ENCODE measurements around the gene TMEM14A.

DNA sequence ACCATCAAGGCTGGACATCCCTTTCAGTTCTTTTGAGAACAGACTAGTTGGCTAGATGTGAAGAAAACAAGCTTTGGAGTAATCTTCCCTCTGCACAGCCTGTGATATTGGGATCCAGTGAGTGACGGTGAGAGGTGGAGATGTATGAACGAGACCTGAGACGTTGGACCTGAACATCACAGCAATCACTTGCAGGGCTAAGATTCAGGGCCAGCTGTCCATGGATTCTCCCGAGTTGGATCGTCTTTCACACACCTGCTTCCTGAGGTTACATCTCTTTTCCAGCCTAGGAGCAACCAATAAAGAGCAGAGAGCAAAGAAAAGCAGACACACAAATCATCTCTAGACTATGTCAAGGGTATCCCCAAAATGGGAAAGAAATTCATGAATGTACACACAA lies 30.0 kb upstream of the TMEM14A start:
- TF ChIP-seq, protein P1, sequence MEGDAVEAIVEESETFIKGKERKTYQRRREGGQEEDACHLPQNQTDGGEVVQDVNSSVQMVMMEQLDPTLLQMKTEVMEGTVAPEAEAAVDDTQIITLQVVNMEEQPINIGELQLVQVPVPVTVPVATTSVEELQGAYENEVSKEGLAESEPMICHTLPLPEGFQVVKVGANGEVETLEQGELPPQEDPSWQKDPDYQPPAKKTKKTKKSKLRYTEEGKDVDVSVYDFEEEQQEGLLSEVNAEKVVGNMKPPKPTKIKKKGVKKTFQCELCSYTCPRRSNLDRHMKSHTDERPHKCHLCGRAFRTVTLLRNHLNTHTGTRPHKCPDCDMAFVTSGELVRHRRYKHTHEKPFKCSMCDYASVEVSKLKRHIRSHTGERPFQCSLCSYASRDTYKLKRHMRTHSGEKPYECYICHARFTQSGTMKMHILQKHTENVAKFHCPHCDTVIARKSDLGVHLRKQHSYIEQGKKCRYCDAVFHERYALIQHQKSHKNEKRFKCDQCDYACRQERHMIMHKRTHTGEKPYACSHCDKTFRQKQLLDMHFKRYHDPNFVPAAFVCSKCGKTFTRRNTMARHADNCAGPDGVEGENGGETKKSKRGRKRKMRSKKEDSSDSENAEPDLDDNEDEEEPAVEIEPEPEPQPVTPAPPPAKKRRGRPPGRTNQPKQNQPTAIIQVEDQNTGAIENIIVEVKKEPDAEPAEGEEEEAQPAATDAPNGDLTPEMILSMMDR (IDR thresholded peaks at IDR 0.05), result no peak
- no peak for TF ChIP-seq POLR2A (IDR thresholded peaks at IDR 0.05)
- no peak for TF ChIP-seq POLR2AphosphoS5 (IDR thresholded peaks at IDR 0.05)
